Left lung (tissue), 10 donors: ENCODE measurements around the gene SDSL. TPM values are rescaled to one million over a fixed set of nuclear protein-coding genes. Genes with fewer than 3 reads are reported as not detected.

Experiments
- ATAC-seq: fragments of 200-7000 bp; cut with Tn5 transposase; one replicate; pipeline ENCODE4 v1.9.1; 2020; ENCODE audit warnings: moderate library complexity
- DNase-seq, 4 donors: peaks; one replicate each; pipeline ENCODE4 v3.0.0-alpha.2; 2013 to 2020
- H3K27ac ChIP-seq, 2 donors: fragments of 200-600 bp; sonication (generic) in 1 of 2; one replicate each; pipeline versions ENCODE4 v1.5.0 to v1.8.0; 2020 to 2021
- H3K27me3 ChIP-seq, 2 donors: fragments of 200-600 bp; sonication (generic) in 1 of 2; one replicate each; pipeline versions ENCODE4 v1.5.0 to v1.8.0; 2020 to 2021
- H3K36me3 ChIP-seq, 2 donors: fragments of 200-600 bp; sonication (generic) in 1 of 2; one replicate each; pipeline versions ENCODE4 v1.5.0 to v1.8.0; 2020 to 2021
- H3K4me1 ChIP-seq, 2 donors: fragments of 200-600 bp; one replicate each; pipeline ENCODE4 v1.8.0; 2021
- H3K4me3 ChIP-seq, 2 donors: fragments of 200-600 bp; sonication (generic) in 1 of 2; one replicate each; pipeline versions ENCODE4 v1.5.0 to v1.8.0; 2020 to 2021; ENCODE audit warnings: mild to moderate bottlenecking in 1 of 2
- H3K9me3 ChIP-seq, 2 donors: fragments of 200-600 bp; sonication (generic) in 1 of 2; one replicate each; pipeline versions ENCODE4 v1.5.0 to v1.8.0; 2020 to 2021
- CTCF ChIP-seq, 2 donors: fragments of 200-600 bp; sonication (generic) in 1 of 2; IDR thresholded peaks; one replicate each; pipeline versions ENCODE4 v1.5.0 to v1.8.0; 2021; ENCODE audit warnings: antibody characterized with exemption in 2 of 2
- intact Hi-C, 2 donors: fragments of 100-400 bp; cut with DNase I; formaldehyde crosslinking; loops; one replicate each; pipeline versions ENCODE4 v1.11.2 to v1.14.2; 2022
- polyA plus RNA-seq, 6 donors: library from polyadenylated mRNA; unstranded; fragments of 120-200 nt; gene quantifications; one replicate each; pipeline ENCODE4 v1.2.1, GENCODE V29; 2013; ENCODE audit not compliant: insufficient read length in 6 of 6
- total RNA-seq, 2 donors: library from RNA; stranded (reverse); fragmentation: NEBNext Ultra II Directional; extraction: Animal tissue kit (Norgen Biotek cat#: 25700); gene quantifications; one replicate each; pipeline ENCODE4 v1.2.1, GENCODE V29; 2021
- donor health status: DM: no; HTN: yes; CAD: no.
- donor health status: DM: no; HTN: no; CAD: no.

The SDSL gene
- total and polyA plus RNA-seq, 8 donors: 4.2 to 13.8 (median 4.9) TPM

- H3K4me1 ChIP-seq: no peaks in the 10 kb centered on the region
- H3K9me3 ChIP-seq: no peaks in the 10 kb centered on the region
- ATAC-seq (no peak), DNase-seq (no peak)
- H3K4me3 ChIP-seq: no peak overlapping the region
- H3K27ac ChIP-seq: no peak overlapping the region
- no peak for TF ChIP-seq CTCF (IDR thresholded peaks at IDR 0.05)
- no peaks in the 10 kb centered on the region for H3K27me3 ChIP-seq
- intact Hi-C loops: no loop called here
- peaks cover 0 to 88% of the 10 kb centered on the region in 2 donors for H3K36me3 ChIP-seq
These were observed 35.2 kb upstream of the SDSL start for GRCh38 chr12:113386866-113387566.

- H3K9me3 ChIP-seq: no peaks in the 10 kb centered on the region
- H3K36me3 ChIP-seq: peaks cover 0 to 83% of the 10 kb centered on the region in 2 donors
- no peak overlapping the region for H3K4me3 ChIP-seq
- ATAC-seq (no peak), DNase-seq (no peak)
- intact Hi-C loops: no loop called here
- TF ChIP-seq CTCF (IDR thresholded peaks at IDR 0.05): no peak
- H3K4me1 ChIP-seq: no peaks in the 10 kb centered on the region
- no peak overlapping the region for H3K27ac ChIP-seq
- H3K27me3 ChIP-seq: no peaks in the 10 kb centered on the region
These were observed 34.5 kb upstream of the SDSL start for GRCh38 chr12:113387631-113388030.

GRCh38 chr12:113388351-113388750 lies 33.8 kb upstream of the SDSL start:
- Histone ChIP-seq H3K4me1 (no peaks in the 10 kb centered on the region), H3K9me3 (no peaks in the 10 kb centered on the region), H3K4me3 (no peak overlapping the region), H3K36me3 (peaks cover 0 to 78% of the 10 kb centered on the region in 2 donors), H3K27me3 (no peaks in the 10 kb centered on the region), H3K27ac (no peak overlapping the region)
- ATAC-seq (no peak), DNase-seq (no peak)
- intact Hi-C loops: no loop called here
- TF ChIP-seq CTCF (IDR thresholded peaks at IDR 0.05): no peak

GRCh38 chr12:113390064-113391043 lies 31.8 kb upstream of the SDSL start:
- H3K27me3 ChIP-seq: no peaks in the 10 kb centered on the region
- no peaks in the 10 kb centered on the region for H3K9me3 ChIP-seq
- ATAC-seq (no peak), DNase-seq (no peak)
- no peak overlapping the region for H3K4me3 ChIP-seq
- no peaks in the 10 kb centered on the region for H3K4me1 ChIP-seq
- TF ChIP-seq CTCF (IDR thresholded peaks at IDR 0.05): no peak
- peaks cover 0 to 58% of the 10 kb centered on the region in 2 donors for H3K36me3 ChIP-seq
- intact Hi-C loops: no loop called here
- no peak overlapping the region for H3K27ac ChIP-seq

- Histone ChIP-seq H3K27ac (no peak overlapping the region), H3K36me3 (peaks cover 0 to 50% of the 10 kb centered on the region in 2 donors), H3K9me3 (no peaks in the 10 kb centered on the region), H3K4me3 (no peak overlapping the region), H3K27me3 (no peaks in the 10 kb centered on the region), H3K4me1 (no peaks in the 10 kb centered on the region)
- no peak for TF ChIP-seq CTCF (IDR thresholded peaks at IDR 0.05)
- intact Hi-C loops: no loop called here
- ATAC-seq: no peak
- no peak for DNase-seq
These were observed 31.0 kb upstream of the SDSL start for GRCh38 chr12:113391145-113391544.
